ENCODE results near the gene BGLAP. TPM values are rescaled to one million over a fixed set of nuclear protein-coding genes. Genes with fewer than 3 reads are reported as not detected.

BGLAP gene
- total RNA-seq, 1 donor from 2014 or later = 0.28 TPM

GRCh38 chr1:156228501-156228900 is 13.5 kb upstream of the BGLAP start:
- peak; percentile 29 for ATAC-seq

- no peak for ATAC-seq
These were observed 12.0 kb upstream of the BGLAP start for GRCh38 chr1:156229809-156230472.

GRCh38 chr1:156230473-156230837 is 11.5 kb upstream of the BGLAP start:
- no peak for ATAC-seq

GRCh38 chr1:156232201-156232894 is 9.6 kb upstream of the BGLAP start:
- ATAC-seq = peak; percentile 11

GRCh38 chr1:156233426-156234127 is 8.4 kb upstream of the BGLAP start:
- no peak for ATAC-seq

- ATAC-seq = peak; percentile 48
These were observed 5.8 kb upstream of the BGLAP start for GRCh38 chr1:156236164-156236563.

- ATAC-seq = no peak
These were observed 3.7 kb upstream of the BGLAP start for GRCh38 chr1:156238248-156238647.

GRCh38 chr1:156241311-156241811 is 623 bp upstream of the BGLAP start:
- peak; percentile 69 for ATAC-seq

- no peak for ATAC-seq
These were observed 754 bp downstream of the BGLAP start for GRCh38 chr1:156242738-156243137.

- no peak for ATAC-seq
These were observed 2.1 kb downstream of the BGLAP start for GRCh38 chr1:156244126-156244525.

GRCh38 chr1:156244712-156245111 is 2.7 kb downstream of the BGLAP start:
- no peak for ATAC-seq

GRCh38 chr1:156245451-156246232 is 3.7 kb downstream of the BGLAP start:
- peak; percentile 29 for ATAC-seq

- no peak for ATAC-seq
These were observed 4.3 kb downstream of the BGLAP start for GRCh38 chr1:156246241-156246780.

GRCh38 chr1:156246781-156247459 is 4.9 kb downstream of the BGLAP start:
- peak; percentile 64 for ATAC-seq

GRCh38 chr1:156247460-156248322 is 5.7 kb downstream of the BGLAP start, which contains the start of gene PAQR6:
TSS of gene PAQR6 (minus strand) at chr1:156248056. CDS start at chr1:156246731, 1,325 bp downstream.
- ATAC-seq = peak; percentile 16

- ATAC-seq = no peak
These were observed 6.3 kb downstream of the BGLAP start for GRCh38 chr1:156248323-156248683.

- ATAC-seq = no peak
These were observed 7.6 kb downstream of the BGLAP start for GRCh38 chr1:156249593-156249992.

GRCh38 chr1:156251527-156251926 is 9.5 kb downstream of the BGLAP start:
- no peak for ATAC-seq

- ATAC-seq = no peak
These were observed 11.7 kb downstream of the BGLAP start for GRCh38 chr1:156253634-156254033.

- ATAC-seq = no peak
These were observed 15.7 kb downstream of the BGLAP start for GRCh38 chr1:156257711-156258110.

- peak; percentile 72 for ATAC-seq
These were observed 16.9 kb downstream of the BGLAP start for GRCh38 chr1:156258859-156259258.

Measured in esophagus mucosa (tissue), 1 donor.